GM12878 (cell line): ENCODE results near the gene FXYD7. TPM values are rescaled to one million over a fixed set of nuclear protein-coding genes. Genes with fewer than 3 reads are reported as not detected.

Experiments used
- ATAC-seq: fragments of 200-7000 bp; cut with Tn5 transposase; 3 replicates; pipeline ENCODE4 v1.9.1; 2020; ENCODE audit warnings: mild to moderate bottlenecking, moderate library complexity
- BruUV-seq: library from RNA; stranded (reverse); fragments of 400-500 nt; replicated peaks from 2 replicates; lab custom pipeline; 2021; lab: Mats Ljungman, UMichigan
- CTCF ChIA-PET: fragments of 300-600 bp; sonication (Branson Sonifier 250); formaldehyde crosslinking; extraction: SDS; loops from one replicate; lab custom pipeline; 2021; ENCODE audit warnings: inconsistent platforms; lab: Yijun Ruan, JAX
- POLR2A ChIA-PET: fragments of 350-600 bp; formaldehyde crosslinking; extraction: SDS; loops from one replicate; lab custom pipeline; 2021; ENCODE audit warnings: inconsistent platforms; lab: Charles Lee
- RAD21 ChIA-PET: fragments of 300-600 bp; sonication (Branson Sonifier 250); formaldehyde crosslinking; loops from one replicate; lab custom pipeline; 2023; ENCODE audit warnings: antibody characterized with exemption; ENCODE audit not compliant: unreplicated experiment; lab: Charles Lee
- SMC1A ChIA-PET: fragments of 300-600 bp; sonication (Branson Sonifier 250); formaldehyde crosslinking; loops from one replicate; lab custom pipeline; 2023; ENCODE audit not compliant: unreplicated experiment, uncharacterized antibody; lab: Charles Lee
- DNase-seq: peaks from one replicate; pipeline ENCODE4 v3.0.0-alpha.2; 2011; ENCODE audit warnings: low read depth, low spot score
- FAIRE-seq: peaks from 3 replicates; lab custom pipeline; 2011; peaks lifted over from hg19 to GRCh38; lab: Jason Lieb, UNC
- H2AFZ ChIP-seq: 2 replicates; pipeline ENCODE4 v1.6.0; 2011; ENCODE audit warnings: low read depth, low read length, control low read depth; ENCODE audit not compliant: control insufficient read depth
- H3K27ac ChIP-seq: 2 replicates; pipeline ENCODE4 v1.5.1; 2011; ENCODE audit warnings: control low read depth; ENCODE audit not compliant: control insufficient read depth, insufficient read depth
- H3K27me3 ChIP-seq, 2 experiments: replicated peaks in 1 of 2; 2 replicates each; pipeline versions ENCODE4 v1.6.0 to v1.6.1; 2011; ENCODE audit warnings: low read length in 1 of 2; ENCODE audit not compliant: control insufficient read depth in 2 of 2, insufficient read depth in 2 of 2
- H3K36me3 ChIP-seq, 2 experiments: 2 replicates each; pipeline ENCODE4 v1.5.1; 2011; ENCODE audit warnings: low read length in 1 of 2; ENCODE audit not compliant: control insufficient read depth in 2 of 2, insufficient read depth in 2 of 2
- H3K4me1 ChIP-seq: 2 replicates; pipeline ENCODE4 v1.6.1; 2011; ENCODE audit warnings: mild to moderate bottlenecking, low read length, moderate library complexity, mixed read lengths; ENCODE audit not compliant: control insufficient read depth, insufficient read depth
- H3K4me2 ChIP-seq: 2 replicates; pipeline ENCODE4 v1.6.0; 2011; ENCODE audit warnings: control low read depth; ENCODE audit not compliant: control insufficient read depth, insufficient read depth
- H3K4me3 ChIP-seq: fragments of 200-600 bp; sonication (generic); 2 replicates; pipeline ENCODE4 v1.5.1; 2016
- H3K79me2 ChIP-seq: 2 replicates; pipeline ENCODE4 v1.6.0; 2011; ENCODE audit warnings: low read length; ENCODE audit not compliant: control insufficient read depth, insufficient read depth
- H3K9ac ChIP-seq: 2 replicates; pipeline ENCODE4 v1.8.0; 2011; ENCODE audit warnings: low read length, control low read depth, mixed read lengths; ENCODE audit not compliant: control insufficient read depth, insufficient read depth
- H3K9me3 ChIP-seq: replicated peaks from 3 replicates; pipeline ENCODE4 v1.5.1; 2011; ENCODE audit warnings: mild to moderate bottlenecking, low read length; ENCODE audit not compliant: control insufficient read depth, insufficient read depth
- H4K20me1 ChIP-seq: 2 replicates; pipeline ENCODE4 v1.6.0; 2011; ENCODE audit not compliant: control insufficient read depth, insufficient read depth
- EP300 ChIP-seq, 2 experiments: fragments of 150-350 bp in 1 of 2; IDR thresholded peaks; 2 replicates each; pipeline ENCODE4 v1.6.1; 2011 to 2012; ENCODE audit warnings: low read depth in 2 of 2, low read length in 2 of 2, borderline replicate concordance in 1 of 2, improper control_type of control experiment in 1 of 2, inconsistent platforms in 1 of 2; ENCODE audit not compliant: control insufficient read depth in 1 of 2
- MYC ChIP-seq: IDR thresholded peaks from 2 replicates; pipeline ENCODE4 v1.6.1; 2011; ENCODE audit warnings: mild to moderate bottlenecking, low read length, moderate library complexity, inconsistent platforms; ENCODE audit not compliant: insufficient read depth, insufficient replicate concordance, insufficient read length, severe bottlenecking
- STAT1 ChIP-seq: fragments of 450-650 bp; conservative IDR thresholded peaks from 2 replicates; pipeline ENCODE4 v1.6.1; 2014; ENCODE audit warnings: antibody characterized with exemption, mild to moderate bottlenecking
- ZBTB11 ChIP-seq: fragments of 450-650 bp; formaldehyde crosslinking; IDR thresholded peaks from 2 replicates; pipeline ENCODE4 v1.5.0; 2022; ENCODE audit warnings: mild to moderate bottlenecking, missing genetic modification characterization
- ZNF384 ChIP-seq: IDR thresholded peaks from 2 replicates; pipeline ENCODE4 v1.6.1; 2012; ENCODE audit warnings: low read depth, mild to moderate bottlenecking, low read length, improper control_type of control experiment, borderline replicate concordance
- ZNF687 ChIP-seq: fragments of 450-650 bp; IDR thresholded peaks from 2 replicates; pipeline ENCODE4 v1.6.1; 2017; ENCODE audit warnings: mild to moderate bottlenecking, moderate library complexity
- WGBS: methylation state at CpG from one replicate; pipeline ENCODE4 v1.1.6; 2016; ENCODE audit warnings: low lambda C conversion rate; ENCODE audit not compliant: insufficient replicate concordance, insufficient coverage; ENCODE audit errors: missing lambda C conversion rate; 5-methylcytosine and 5-hydroxymethylcytosine counted together
- in situ Hi-C: fragments of 300-500 bp; cut with MboI; formaldehyde crosslinking; loops from 9 replicates; pipeline ENCODE4 v1.14.3; 2018; ENCODE audit warnings: mixed read lengths
- intact Hi-C: fragments of 100-400 bp; cut with micrococcal nuclease; formaldehyde crosslinking; loops from one replicate; pipeline ENCODE4 v1.14.2; 2022; ENCODE audit not compliant: unreplicated experiment
- polyA plus RNA-seq, 11 experiments: library from polyadenylated mRNA; depleted of rRNA in 4 of 11; unstranded in 6 of 11; stranded (reverse) in 5 of 11; fragments of >200 nt; fragmentation: Nextera tagmentation in 4 of 11; fragmentation: Illumina TruSeq in 1 of 11; extraction: Ambion mirVana in 4 of 11; extraction: Trizol in 1 of 11; gene quantifications; 1 replicate in 1 of 11; 2 replicates in 10 of 11; pipeline versions ENCODE4 v1.2.1 to v1.2.3, GENCODE V29; 2011 to 2016; ENCODE audit warnings: inconsistent platforms in 2 of 11, missing spikeins in 2 of 11, low read depth in 1 of 11
- total RNA-seq, 4 experiments: library from RNA; depleted of rRNA in 3 of 4; stranded (reverse); fragments of >200 nt in 3 of 4; fragmentation: Illumina TruSeq in 1 of 4; extraction: Trizol in 1 of 4; gene quantifications; 2 replicates each; pipeline versions ENCODE4 v1.2.1 to v1.2.3, GENCODE V29; 2013 to 2021

FXYD7 gene
- total and polyA plus RNA-seq, 10 of the 15 experiments (the other 5 are each of a cell fraction or from before 2014, with no cell fraction given): 0.07 to 0.28 (median 0.12) TPM; not detected in 7

DNA sequence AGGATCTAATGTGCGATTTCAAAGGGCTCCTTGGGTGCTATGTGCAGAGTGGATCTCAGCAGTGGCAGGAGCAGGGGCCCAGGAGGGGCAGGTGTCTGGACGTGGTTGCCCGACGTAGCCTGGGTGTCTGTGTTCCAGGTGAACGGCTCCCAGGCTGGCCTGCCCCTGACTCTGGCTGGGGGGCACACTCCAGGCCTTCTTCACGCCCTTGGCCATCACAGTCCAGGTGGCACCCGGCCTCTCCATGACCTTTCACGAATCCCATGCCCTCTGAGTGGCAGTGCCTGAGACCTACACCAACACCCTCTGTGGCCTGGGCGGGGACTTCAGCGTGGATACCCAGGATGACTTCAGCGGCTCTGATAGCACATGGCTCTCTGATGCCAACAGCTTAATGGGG is 38.7 kb upstream of the FXYD7 start:
- intact Hi-C loops: no loop called here
- BruUV-seq: no TSS peak

More for the DNA sequence above, 38.7 kb upstream of the FXYD7 start:
- no peak for FAIRE-seq
- H3K27me3 ChIP-seq: no peaks in the 10 kb centered on the region
- no peaks in the 10 kb centered on the region for H3K79me2 ChIP-seq
- H4K20me1 ChIP-seq: no peaks in the 10 kb centered on the region
- no peak overlapping the region for H2AFZ ChIP-seq
- WGBS: 32% methylated on average over 11 of the region's 11 CpGs
- no peak for DNase-seq
- H3K4me2 ChIP-seq: no peak overlapping the region
- H3K27ac ChIP-seq: no peak overlapping the region
- no peaks in the 10 kb centered on the region for H3K36me3 ChIP-seq
- RAD21 ChIA-PET: no interaction called here
- POLR2A ChIA-PET: no interaction called here
- no peak overlapping the region for H3K4me3 ChIP-seq
- no peaks in the 10 kb centered on the region; the same call in 2 of the 3 replicates for H3K9me3 ChIP-seq
- no peaks in the 10 kb centered on the region for H3K4me1 ChIP-seq
- no peak for TF ChIP-seq ZBTB11
- no peak for TF ChIP-seq EP300 (IDR thresholded peaks at IDR 0.05; ENCODE audit: borderline replicate concordance in 1 of 2, control insufficient read depth in 1 of 2, low read depth in 2 of 2, low read length in 2 of 2)
- TF ChIP-seq MYC: no peak
- TF ChIP-seq ZNF687: no peak
- TF ChIP-seq STAT1: no peak
- TF ChIP-seq ZNF384: no peak
- CTCF ChIA-PET: interaction anchor here (0.9 kb wide), 1 partner anchor 32 kb away, joined by 3 read pairs; no protein-coding TSS in a partner anchor
- no peak overlapping the region for H3K9ac ChIP-seq
- SMC1A ChIA-PET: no interaction called here
- in situ Hi-C loops: no loop called here
- no peak for ATAC-seq
